ENCODE results near the gene HDDC3. TPM values are rescaled to one million over a fixed set of nuclear protein-coding genes. Genes with fewer than 3 reads are reported as not detected.

HDDC3 gene
- total RNA-seq, 5 donors from 2014 or later (not counting 1 experiment from before 2014, with no cell fraction given): 14.4 to 28.6 (median 26.2) TPM

GRCh38 chr15:90949979-90950675 is 17.8 kb upstream of the HDDC3 start:
- Histone ChIP-seq H3K4me1 (ENCODE audit: control insufficient read depth in 1 of 2, extremely low read depth in 1 of 2, insufficient read depth in 2 of 2, low read length in 2 of 2) (peaks cover under 1 to 8% of the 10 kb centered on the region in 2 experiments), H3K36me3 (ENCODE audit: control insufficient read depth in 2 of 2, extremely low read depth in 1 of 2, insufficient read depth in 1 of 2, low read length in 1 of 2) (peaks cover 33 to 58% of the 10 kb centered on the region in 2 donors), H3K9me3 (no peaks in the 10 kb centered on the region), H3K27ac (ENCODE audit: low read length) (no peak overlapping the region), H3K4me3 (ENCODE audit: control insufficient read depth in 1 of 2, extremely low read depth in 1 of 2, low read length in 1 of 2) (no peak overlapping the region), H3K27me3 (replicated peaks in 1 of 2; ENCODE audit: control insufficient read depth in 2 of 2, extremely low read depth in 1 of 2, insufficient read depth in 2 of 2, low read length in 1 of 2) (no peaks in the 10 kb centered on the region)
- no peak for DNase-seq
- 96% methylated on average over 16 of the region's 23 CpGs for WGBS (ENCODE audit: insufficient coverage)
- H3K27ac Mint-ChIP-seq: no peak overlapping the region
- H3K4me3 Mint-ChIP-seq: no peak overlapping the region
- H3K9me3 Mint-ChIP-seq: no peaks in the 10 kb centered on the region
- H3K36me3 Mint-ChIP-seq: peaks cover 38% of the 10 kb centered on the region
- ATAC-seq (replicated peaks in 1 of 4): no peak
- CTCF ChIA-PET: interaction anchor here in 1 of 2 donors (0.6 kb wide), 1 partner anchor 43 kb away, joined by 3 read pairs; no protein-coding TSS in a partner anchor
- peaks cover 0 to 5% (median 2%) of the 10 kb centered on the region in 3 donors for H3K4me1 Mint-ChIP-seq
- no peaks in the 10 kb centered on the region for H3K27me3 Mint-ChIP-seq
- POLR2A ChIA-PET: interaction anchor here in 1 of 2 donors (0.5 kb wide), 1 partner anchor 434 kb away, joined by 6 read pairs; no protein-coding TSS in a partner anchor

GRCh38 chr15:90948506-90948905 is 16.2 kb upstream of the HDDC3 start:
- Histone ChIP-seq H3K27ac (ENCODE audit: low read length) (no peak overlapping the region), H3K36me3 (ENCODE audit: control insufficient read depth in 2 of 2, extremely low read depth in 1 of 2, insufficient read depth in 1 of 2, low read length in 1 of 2) (peaks cover 41 to 72% of the 10 kb centered on the region in 2 donors), H3K4me3 (ENCODE audit: control insufficient read depth in 1 of 2, extremely low read depth in 1 of 2, low read length in 1 of 2) (no peak overlapping the region), H3K4me1 (ENCODE audit: control insufficient read depth in 1 of 2, extremely low read depth in 1 of 2, insufficient read depth in 2 of 2, low read length in 2 of 2) (no peaks in the 10 kb centered on the region), H3K9me3 (no peaks in the 10 kb centered on the region), H3K27me3 (replicated peaks in 1 of 2; ENCODE audit: control insufficient read depth in 2 of 2, extremely low read depth in 1 of 2, insufficient read depth in 2 of 2, low read length in 1 of 2) (no peaks in the 10 kb centered on the region)
- no peaks in the 10 kb centered on the region for H3K9me3 Mint-ChIP-seq
- no peak overlapping the region for H3K4me3 Mint-ChIP-seq
- H3K27ac Mint-ChIP-seq: no peak overlapping the region
- DNase-seq (no peak), ATAC-seq (replicated peaks in 1 of 4) (no peak)
- H3K36me3 Mint-ChIP-seq: peaks cover 37% of the 10 kb centered on the region
- WGBS (ENCODE audit: insufficient coverage): 96% methylated on average over 5 of the region's 8 CpGs
- H3K27me3 Mint-ChIP-seq: no peaks in the 10 kb centered on the region
- no peaks in the 10 kb centered on the region for H3K4me1 Mint-ChIP-seq
- ChIA-PET CTCF (interaction anchor here in 1 of 2 donors (1.1 kb wide), 1 partner anchor 9 kb away, joined by 3 read pairs; no protein-coding TSS in a partner anchor), POLR2A (interaction anchor here in 1 of 2 donors (0.7 kb wide), 1 partner anchor 11 kb away, joined by 12 read pairs; no protein-coding TSS in a partner anchor)

GRCh38 chr15:90947577-90948357 is 15.4 kb upstream of the HDDC3 start:
- H3K4me3 Mint-ChIP-seq: no peak overlapping the region
- Histone ChIP-seq H3K4me1 (ENCODE audit: control insufficient read depth in 1 of 2, extremely low read depth in 1 of 2, insufficient read depth in 2 of 2, low read length in 2 of 2) (no peaks in the 10 kb centered on the region), H3K4me3 (ENCODE audit: control insufficient read depth in 1 of 2, extremely low read depth in 1 of 2, low read length in 1 of 2) (no peak overlapping the region), H3K27ac (ENCODE audit: low read length) (no peak overlapping the region), H3K9me3 (no peaks in the 10 kb centered on the region), H3K27me3 (replicated peaks in 1 of 2; ENCODE audit: control insufficient read depth in 2 of 2, extremely low read depth in 1 of 2, insufficient read depth in 2 of 2, low read length in 1 of 2) (no peaks in the 10 kb centered on the region), H3K36me3 (ENCODE audit: control insufficient read depth in 2 of 2, extremely low read depth in 1 of 2, insufficient read depth in 1 of 2, low read length in 1 of 2) (peaks cover 41 to 73% of the 10 kb centered on the region in 2 donors)
- no peaks in the 10 kb centered on the region for H3K27me3 Mint-ChIP-seq
- H3K4me1 Mint-ChIP-seq: no peaks in the 10 kb centered on the region
- ATAC-seq (replicated peaks in 1 of 4) (no peak), DNase-seq (no peak)
- H3K27ac Mint-ChIP-seq: no peak overlapping the region
- CTCF ChIA-PET: interaction anchor here in 1 of 2 donors (0.8 kb wide), 1 partner anchor 12 kb away, joined by 3 read pairs; the partner anchor contains the start of gene UNC45A
- 97% methylated on average over 17 of the region's 18 CpGs for WGBS (ENCODE audit: insufficient coverage)
- no peaks in the 10 kb centered on the region for H3K9me3 Mint-ChIP-seq
- POLR2A ChIA-PET: no interaction called here
- H3K36me3 Mint-ChIP-seq: peaks cover 38% of the 10 kb centered on the region

GRCh38 chr15:90946941-90947576 is 14.7 kb upstream of the HDDC3 start:
- H3K27me3 Mint-ChIP-seq: no peaks in the 10 kb centered on the region
- ChIA-PET CTCF (interaction anchor here in 1 of 2 donors (0.8 kb wide), 1 partner anchor 12 kb away, joined by 3 read pairs; the partner anchor contains the start of gene UNC45A), POLR2A (interaction anchor here in 1 of 2 donors (0.5 kb wide), 1 partner anchor 57 kb away, joined by 3 read pairs; no protein-coding TSS in a partner anchor)
- no peak overlapping the region for H3K4me3 Mint-ChIP-seq
- H3K36me3 Mint-ChIP-seq: peaks cover 39% of the 10 kb centered on the region
- H3K9me3 ChIP-seq: no peaks in the 10 kb centered on the region
- H3K4me1 Mint-ChIP-seq: no peaks in the 10 kb centered on the region
- H3K27ac ChIP-seq (ENCODE audit: low read length): no peak overlapping the region
- no peak for DNase-seq
- no peak overlapping the region for H3K27ac Mint-ChIP-seq
- no peaks in the 10 kb centered on the region for H3K4me1 ChIP-seq (ENCODE audit: control insufficient read depth in 1 of 2, extremely low read depth in 1 of 2, insufficient read depth in 2 of 2, low read length in 2 of 2)
- H3K27me3 ChIP-seq (replicated peaks in 1 of 2; ENCODE audit: control insufficient read depth in 2 of 2, extremely low read depth in 1 of 2, insufficient read depth in 2 of 2, low read length in 1 of 2): no peaks in the 10 kb centered on the region
- peaks cover 44 to 77% of the 10 kb centered on the region in 2 donors for H3K36me3 ChIP-seq (ENCODE audit: control insufficient read depth in 2 of 2, extremely low read depth in 1 of 2, insufficient read depth in 1 of 2, low read length in 1 of 2)
- H3K4me3 ChIP-seq (ENCODE audit: control insufficient read depth in 1 of 2, extremely low read depth in 1 of 2, low read length in 1 of 2): no peak overlapping the region
- no peak for ATAC-seq (replicated peaks in 1 of 4)
- H3K9me3 Mint-ChIP-seq: no peaks in the 10 kb centered on the region
- 90% methylated on average over 7 of the region's 8 CpGs for WGBS (ENCODE audit: insufficient coverage)

- no peaks in the 10 kb centered on the region for H3K27me3 ChIP-seq (replicated peaks in 1 of 2; ENCODE audit: control insufficient read depth in 2 of 2, extremely low read depth in 1 of 2, insufficient read depth in 2 of 2, low read length in 1 of 2)
- H3K4me1 Mint-ChIP-seq: no peaks in the 10 kb centered on the region
- no peak overlapping the region for H3K4me3 ChIP-seq (ENCODE audit: control insufficient read depth in 1 of 2, extremely low read depth in 1 of 2, low read length in 1 of 2)
- H3K27me3 Mint-ChIP-seq: no peaks in the 10 kb centered on the region
- ATAC-seq (replicated peaks in 1 of 4) (no peak), DNase-seq (no peak)
- no peaks in the 10 kb centered on the region for H3K4me1 ChIP-seq (ENCODE audit: control insufficient read depth in 1 of 2, extremely low read depth in 1 of 2, insufficient read depth in 2 of 2, low read length in 2 of 2)
- WGBS (ENCODE audit: insufficient coverage): 96% methylated on average over 16 of the region's 16 CpGs
- no peak overlapping the region for H3K27ac Mint-ChIP-seq
- H3K9me3 ChIP-seq: no peaks in the 10 kb centered on the region
- peaks cover 39% of the 10 kb centered on the region for H3K36me3 Mint-ChIP-seq
- no peaks in the 10 kb centered on the region for H3K9me3 Mint-ChIP-seq
- peaks cover 48 to 76% of the 10 kb centered on the region in 2 donors for H3K36me3 ChIP-seq (ENCODE audit: control insufficient read depth in 2 of 2, extremely low read depth in 1 of 2, insufficient read depth in 1 of 2, low read length in 1 of 2)
- no peak overlapping the region for H3K4me3 Mint-ChIP-seq
- no peak overlapping the region for H3K27ac ChIP-seq (ENCODE audit: low read length)
- POLR2A ChIA-PET: interaction anchor here in 1 of 2 donors (0.5 to 0.6 kb wide), 4 partner anchors 24 to 238 kb away, joined by 3 to 6 read pairs (median 5); no protein-coding TSS in a partner anchor
- CTCF ChIA-PET: interaction anchor here (0.6 to 1.0 kb wide), 3 partner anchors 8 to 36 kb away, joined by 3 to 8 read pairs (median 4); partner anchors contain the start of gene RCCD1 (in 1 of the 2)
These were observed 14.2 kb upstream of the HDDC3 start for GRCh38 chr15:90946538-90946937.

- Histone ChIP-seq H3K9me3 (no peaks in the 10 kb centered on the region), H3K4me1 (ENCODE audit: control insufficient read depth in 1 of 2, extremely low read depth in 1 of 2, insufficient read depth in 2 of 2, low read length in 2 of 2) (no peaks in the 10 kb centered on the region), H3K27ac (ENCODE audit: low read length) (no peak overlapping the region), H3K36me3 (ENCODE audit: control insufficient read depth in 2 of 2, extremely low read depth in 1 of 2, insufficient read depth in 1 of 2, low read length in 1 of 2) (peaks cover 47 to 83% of the 10 kb centered on the region in 2 donors), H3K27me3 (replicated peaks in 1 of 2; ENCODE audit: control insufficient read depth in 2 of 2, extremely low read depth in 1 of 2, insufficient read depth in 2 of 2, low read length in 1 of 2) (no peaks in the 10 kb centered on the region), H3K4me3 (ENCODE audit: control insufficient read depth in 1 of 2, extremely low read depth in 1 of 2, low read length in 1 of 2) (no peak overlapping the region)
- ATAC-seq (replicated peaks in 1 of 4) (no peak), DNase-seq (no peak)
- H3K36me3 Mint-ChIP-seq: peaks cover 43% of the 10 kb centered on the region
- H3K27ac Mint-ChIP-seq: no peak overlapping the region
- no peak overlapping the region for H3K4me3 Mint-ChIP-seq
- CTCF ChIA-PET: interaction anchor here in 1 of 2 donors (0.7 kb wide), 1 partner anchor 1034 kb away, joined by 3 read pairs; no protein-coding TSS in a partner anchor
- H3K9me3 Mint-ChIP-seq: no peaks in the 10 kb centered on the region
- no peaks in the 10 kb centered on the region for H3K27me3 Mint-ChIP-seq
- WGBS (ENCODE audit: insufficient coverage): 71% methylated on average over 4 of the region's 7 CpGs
- no peaks in the 10 kb centered on the region for H3K4me1 Mint-ChIP-seq
- POLR2A ChIA-PET: interaction anchor here in 1 of 2 donors (0.6 kb wide), 1 partner anchor 40 kb away, joined by 4 read pairs; no protein-coding TSS in a partner anchor
These were observed 12.7 kb upstream of the HDDC3 start for GRCh38 chr15:90945091-90945490.

All from T-cell (primary cell).